Measurements from ENCODE around the gene AFDN.

The AFDN gene

GRCh38 chr6:167827583-167828324 lies 1.0 kb downstream of the AFDN start:
- DNase-seq (ENCODE audit: low read depth) = peak; percentile 55
- TF ChIP-seq, protein P1, sequence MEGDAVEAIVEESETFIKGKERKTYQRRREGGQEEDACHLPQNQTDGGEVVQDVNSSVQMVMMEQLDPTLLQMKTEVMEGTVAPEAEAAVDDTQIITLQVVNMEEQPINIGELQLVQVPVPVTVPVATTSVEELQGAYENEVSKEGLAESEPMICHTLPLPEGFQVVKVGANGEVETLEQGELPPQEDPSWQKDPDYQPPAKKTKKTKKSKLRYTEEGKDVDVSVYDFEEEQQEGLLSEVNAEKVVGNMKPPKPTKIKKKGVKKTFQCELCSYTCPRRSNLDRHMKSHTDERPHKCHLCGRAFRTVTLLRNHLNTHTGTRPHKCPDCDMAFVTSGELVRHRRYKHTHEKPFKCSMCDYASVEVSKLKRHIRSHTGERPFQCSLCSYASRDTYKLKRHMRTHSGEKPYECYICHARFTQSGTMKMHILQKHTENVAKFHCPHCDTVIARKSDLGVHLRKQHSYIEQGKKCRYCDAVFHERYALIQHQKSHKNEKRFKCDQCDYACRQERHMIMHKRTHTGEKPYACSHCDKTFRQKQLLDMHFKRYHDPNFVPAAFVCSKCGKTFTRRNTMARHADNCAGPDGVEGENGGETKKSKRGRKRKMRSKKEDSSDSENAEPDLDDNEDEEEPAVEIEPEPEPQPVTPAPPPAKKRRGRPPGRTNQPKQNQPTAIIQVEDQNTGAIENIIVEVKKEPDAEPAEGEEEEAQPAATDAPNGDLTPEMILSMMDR (IDR thresholded peaks at IDR 0.05; ENCODE audit: low read length, missing control alignments) = no peak
- H3K4me3 ChIP-seq (replicated peaks; ENCODE audit: low read depth, low read length) = peak overlapping the region; percentile 72

DNA sequence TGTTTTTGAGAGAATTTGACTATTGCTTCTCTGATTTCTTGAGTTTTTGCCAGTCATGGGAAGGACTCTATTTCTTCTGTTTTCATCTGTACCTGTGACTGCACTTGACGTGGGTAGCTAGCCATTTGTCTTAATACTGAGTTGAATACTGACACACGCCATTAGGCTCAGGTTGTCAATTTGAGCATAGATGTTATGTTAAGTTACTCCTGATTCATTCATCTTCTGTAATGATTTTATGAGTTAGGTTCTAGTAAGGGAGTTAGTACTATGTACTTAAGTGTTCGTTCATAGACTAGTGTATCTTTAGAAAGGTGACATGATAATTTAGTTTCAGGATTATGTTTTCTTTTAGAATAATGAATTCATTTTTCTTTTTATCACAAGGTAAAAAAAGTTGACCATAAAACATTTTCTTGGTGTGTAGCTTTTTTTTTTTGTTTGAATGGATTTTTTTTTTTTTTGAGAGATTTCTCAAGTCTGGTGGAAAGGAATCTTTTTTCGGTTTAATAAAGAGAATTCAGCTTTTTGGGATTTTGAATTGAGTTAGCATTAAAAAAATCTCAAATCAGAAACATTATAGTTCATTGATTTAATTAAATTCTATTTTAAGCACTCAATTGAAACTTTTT lies 1.7 kb downstream of the AFDN start:
- TF ChIP-seq, protein P1 (IDR thresholded peaks at IDR 0.05; ENCODE audit: low read length, missing control alignments) = no peak
- DNase-seq (ENCODE audit: low read depth) = no peak
- peak overlapping the region; percentile 72 for H3K4me3 ChIP-seq (replicated peaks; ENCODE audit: low read depth, low read length)

- no peak for DNase-seq (ENCODE audit: low read depth)
- H3K4me3 ChIP-seq (replicated peaks; ENCODE audit: low read depth, low read length) = no peak overlapping the region
- TF ChIP-seq, protein P1 (IDR thresholded peaks at IDR 0.05; ENCODE audit: low read length, missing control alignments) = no peak
Observed at GRCh38 chr6:167829513-167829912, 2.8 kb downstream of the AFDN start.

DNA sequence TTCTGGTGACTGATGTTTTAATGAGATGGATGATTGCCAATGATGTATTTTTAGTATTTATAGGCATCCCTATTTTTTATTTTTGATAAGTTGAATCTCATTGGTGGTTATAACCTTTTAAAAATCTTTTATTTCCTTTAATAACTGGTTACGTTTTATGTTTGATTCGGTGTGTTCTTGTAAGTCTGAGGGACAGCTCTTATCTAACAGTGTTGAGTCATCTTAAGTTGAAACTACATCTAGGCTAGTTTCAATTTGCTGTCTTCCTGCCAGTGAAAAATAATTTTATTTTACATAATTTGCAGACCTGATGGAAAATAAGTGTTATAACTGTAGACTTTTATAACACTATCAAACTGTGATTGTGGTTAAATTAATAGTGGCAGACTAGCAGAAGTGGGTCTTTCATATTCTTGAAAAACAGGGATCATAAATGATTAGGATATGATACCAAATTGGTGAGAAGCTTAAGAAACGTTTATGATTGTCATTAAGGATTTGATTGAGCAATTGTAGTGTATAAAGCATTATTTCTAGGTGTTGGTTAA lies 4.6 kb downstream of the AFDN start:
- no peak overlapping the region for H3K4me3 ChIP-seq (replicated peaks; ENCODE audit: low read depth, low read length)
- peak; percentile 41 for DNase-seq (ENCODE audit: low read depth)
- TF ChIP-seq, protein P1 (IDR thresholded peaks at IDR 0.05; ENCODE audit: low read length, missing control alignments) = no peak

DNA sequence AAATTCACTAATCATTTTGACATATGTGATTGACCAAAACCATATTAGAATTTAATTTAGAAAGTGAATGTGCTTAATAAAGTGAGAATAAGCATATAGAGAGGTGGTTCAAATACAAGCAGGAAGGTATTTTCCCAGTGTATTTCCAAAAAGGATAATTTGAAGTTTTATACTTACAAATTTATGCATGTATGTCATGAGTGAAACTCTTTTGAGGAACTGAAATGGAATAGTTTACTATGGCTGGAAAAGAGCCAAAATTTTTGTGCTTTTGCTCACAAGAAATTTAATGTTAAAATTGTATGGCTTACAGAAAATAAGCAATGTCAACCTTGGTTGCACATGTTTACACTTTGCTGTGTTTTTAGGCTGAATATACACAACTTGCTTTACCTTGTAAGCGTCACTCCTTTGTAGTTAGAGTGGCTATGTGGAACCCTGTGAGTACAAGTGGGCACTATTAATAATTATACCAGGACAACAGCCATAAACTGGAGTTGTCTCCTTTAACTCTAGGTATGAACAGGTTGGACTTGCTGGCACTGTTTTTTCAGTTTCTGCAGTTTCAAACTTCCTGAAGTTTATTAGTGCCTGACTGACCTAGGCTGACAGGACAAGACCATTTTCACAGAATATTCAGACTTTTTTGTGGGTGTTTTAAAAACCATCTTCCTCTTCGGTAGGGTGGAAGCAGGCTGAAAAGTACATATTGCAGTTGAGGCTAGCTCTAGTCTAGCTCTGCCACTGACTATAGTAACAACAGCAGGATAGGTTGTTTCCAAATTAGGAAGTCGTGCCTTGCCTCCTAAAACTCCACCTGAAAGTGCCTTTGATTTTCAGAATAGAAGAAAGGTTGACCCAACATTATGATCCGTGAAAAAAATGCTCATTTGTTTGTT lies 6.0 kb downstream of the AFDN start:
- TF ChIP-seq, protein P1 (IDR thresholded peaks at IDR 0.05; ENCODE audit: low read length, missing control alignments) = no peak
- DNase-seq (ENCODE audit: low read depth) = peak; percentile 40
- H3K4me3 ChIP-seq (replicated peaks; ENCODE audit: low read depth, low read length) = no peak overlapping the region

DNA sequence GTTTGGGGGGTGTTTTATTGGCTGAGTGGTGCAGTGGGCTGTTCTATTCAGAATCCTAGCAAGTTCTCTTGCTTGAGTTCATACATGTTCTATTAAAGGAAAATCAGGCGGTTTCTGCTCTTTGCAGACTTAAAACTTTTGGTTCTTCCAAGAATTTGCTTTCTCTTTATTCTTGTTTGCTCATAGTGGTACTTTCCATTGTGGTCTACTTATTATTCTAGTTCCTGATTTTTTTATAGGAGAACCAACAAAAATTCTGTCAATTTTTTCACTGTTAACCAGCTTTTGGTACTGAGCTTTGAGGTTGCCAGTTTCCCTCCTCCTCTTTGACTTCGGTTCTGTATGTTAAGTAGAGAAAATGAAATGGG lies 6.7 kb downstream of the AFDN start:
- no peak for DNase-seq (ENCODE audit: low read depth)
- H3K4me3 ChIP-seq (replicated peaks; ENCODE audit: low read depth, low read length) = no peak overlapping the region
- TF ChIP-seq, protein P1 (IDR thresholded peaks at IDR 0.05; ENCODE audit: low read length, missing control alignments) = no peak

Measured in fibroblast of pulmonary artery (primary cell).